Left lobe of liver (tissue), 2 donors: ENCODE data around the gene IL24. TPM values are rescaled to one million over a fixed set of nuclear protein-coding genes. Genes with fewer than 3 reads are reported as not detected.

Experiments used
- ATAC-seq: fragments of 200-7000 bp; cut with Tn5 transposase; one replicate; pipeline ENCODE4 v1.9.1; 2020; ENCODE audit warnings: mild to moderate bottlenecking, moderate library complexity
- DNase-seq: peaks from one replicate; pipeline ENCODE4 v3.0.0-alpha.2; 2020; ENCODE audit warnings: low spot score
- total RNA-seq: library from RNA; stranded (reverse); gene quantifications from one replicate; pipeline ENCODE4 v1.2.1, GENCODE V29; 2021
- donor health status: DM: no; HTN: no; CAD: no; lungs with moderate emphysema.
- donor health status: DM: no; HTN: yes; CAD: no.

The IL24 gene
- total RNA-seq, 1 donor from 2014 or later = not detected

GRCh38 chr1:206903687-206904086 is 6.4 kb downstream of the IL24 start:
- ATAC-seq (no peak), DNase-seq (no peak)

DNA sequence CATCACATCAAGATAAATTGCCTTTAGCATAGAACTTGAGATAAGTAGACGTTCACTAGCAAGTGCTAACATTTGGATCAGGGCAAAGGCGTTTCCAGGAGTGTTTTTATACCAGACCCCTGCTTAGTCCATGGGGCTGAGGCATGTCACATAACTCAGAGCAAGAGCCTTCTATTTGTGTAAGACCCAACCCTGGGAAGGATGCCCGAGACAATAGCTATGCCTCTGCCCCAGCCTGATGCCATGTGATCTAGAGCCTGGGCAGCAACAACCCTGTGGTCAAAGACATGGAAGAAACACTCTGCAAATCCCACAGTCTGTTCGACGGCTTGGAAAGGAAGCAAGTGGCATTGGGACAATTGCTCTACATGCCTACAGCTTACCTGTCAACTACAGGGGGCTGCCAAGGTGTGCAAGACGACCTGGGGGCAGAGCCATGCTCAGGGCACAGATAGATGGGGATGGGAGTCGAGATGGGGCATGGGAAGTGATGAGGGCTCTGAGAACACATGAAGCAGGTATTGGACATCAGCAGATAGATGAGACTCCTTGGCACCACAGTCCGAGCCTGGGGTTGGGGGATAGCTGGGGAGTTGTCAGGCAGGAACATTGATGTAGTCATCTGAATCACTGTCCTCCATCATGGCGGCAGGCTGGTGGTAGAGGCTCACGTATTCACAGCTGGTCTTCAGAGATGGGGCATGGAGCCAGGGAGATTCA is 7.3 kb downstream of the IL24 start:
- no peak for ATAC-seq

GRCh38 chr1:206905295-206906164 is 8.3 kb downstream of the IL24 start:
- no peak for DNase-seq
- no peak for ATAC-seq

More for the DNA sequence above, 7.3 kb downstream of the IL24 start:
- no peak for DNase-seq

GRCh38 chr1:206907304-206907991 is 10.2 kb downstream of the IL24 start:
- peak; percentile 58 for ATAC-seq
- peak; percentile 68 for DNase-seq

DNA sequence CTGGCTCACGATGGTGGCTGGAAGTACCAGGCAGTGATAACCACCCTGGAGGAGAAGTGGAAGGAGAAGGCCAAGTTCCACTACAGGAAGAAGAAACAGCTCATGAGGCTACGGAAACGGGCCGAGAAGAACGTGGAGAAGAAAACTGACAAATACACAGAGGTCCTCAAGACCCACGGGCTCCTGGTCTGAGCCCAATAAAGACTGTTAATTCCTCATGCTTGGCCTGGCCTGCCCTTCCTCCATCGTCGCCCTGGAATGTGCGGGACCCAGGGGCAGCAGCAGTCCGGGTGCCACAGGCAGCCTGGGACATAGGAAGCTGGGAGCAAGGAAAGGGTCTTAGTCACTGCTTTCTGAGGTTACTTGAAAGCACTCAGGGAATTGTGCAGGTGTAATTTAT is 10.8 kb downstream of the IL24 start:
- no peak for DNase-seq
- no peak for ATAC-seq

DNA sequence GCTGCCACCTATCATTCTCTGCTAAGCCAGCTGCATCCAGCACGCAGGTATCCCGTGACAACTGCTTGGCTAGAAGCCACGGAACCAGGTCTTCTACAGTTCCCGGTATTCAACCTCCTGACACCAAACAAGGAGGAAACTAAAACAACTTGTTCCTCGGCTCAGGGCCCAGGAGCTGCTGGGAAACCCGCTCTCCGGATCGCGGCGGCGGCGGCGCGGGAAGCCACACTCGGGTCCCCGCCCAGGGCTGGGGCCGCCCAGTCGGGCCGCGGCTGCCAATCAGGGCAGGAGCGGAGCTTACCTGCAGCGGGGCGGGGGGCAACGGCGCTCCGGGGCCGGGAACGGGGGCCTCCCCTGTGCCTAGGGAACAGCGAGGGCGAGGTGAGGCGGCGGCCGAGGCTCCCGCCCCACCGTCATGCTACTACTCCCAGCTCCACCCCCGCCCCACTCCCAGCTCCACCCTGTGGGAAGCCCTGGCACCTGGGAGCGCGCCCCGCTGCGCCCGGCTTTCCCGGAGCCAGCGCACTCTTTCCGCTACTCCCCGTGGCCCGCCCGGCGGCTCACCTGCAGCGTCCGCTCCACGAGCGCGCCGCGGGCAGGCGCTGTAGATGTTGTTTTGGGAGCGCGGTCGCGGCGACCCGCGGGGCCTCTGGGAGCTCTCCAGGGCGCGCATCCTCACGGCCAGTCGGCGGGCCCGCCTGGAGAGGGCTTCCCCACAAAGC is 12.1 kb downstream of the IL24 start:
- DNase-seq (peak; percentile 75), ATAC-seq (peak; percentile 70)

- DNase-seq (peak; percentile 54), ATAC-seq (peak; percentile 49)
Measured at GRCh38 chr1:206909883-206910318, 12.7 kb downstream of the IL24 start.

DNA sequence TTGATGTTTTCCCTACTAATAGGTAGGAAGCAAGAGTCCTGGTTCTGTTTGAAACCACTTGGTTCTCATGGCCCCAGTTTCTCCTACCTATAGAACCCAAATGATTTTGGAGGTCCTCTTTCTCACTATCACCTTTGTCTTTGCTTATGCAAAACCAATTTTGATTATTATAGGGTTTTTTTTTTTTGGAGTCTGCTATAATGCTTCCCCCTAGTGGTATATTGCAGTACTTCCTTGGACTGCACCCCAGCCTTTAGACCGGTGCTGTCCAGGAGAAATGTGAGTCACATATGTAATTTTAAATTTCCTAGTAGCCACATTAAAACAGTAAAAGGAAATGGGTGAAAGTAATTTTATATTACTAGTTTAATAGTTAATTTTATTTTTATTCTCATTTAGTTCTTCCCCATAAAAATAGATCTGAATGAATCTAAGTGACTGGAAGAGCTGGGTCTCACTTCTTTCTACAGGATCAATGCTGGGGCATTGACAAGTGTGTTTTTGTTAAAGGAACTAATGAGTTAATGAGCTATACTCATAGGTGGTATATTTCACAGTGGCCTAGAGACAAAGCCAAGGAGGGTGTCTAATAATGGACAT is 13.9 kb downstream of the IL24 start:
- DNase-seq (no peak), ATAC-seq (peak; percentile 42)

- ATAC-seq (peak; percentile 81), DNase-seq (peak; percentile 69)
Measured at GRCh38 chr1:206912445-206913095, 15.3 kb downstream of the IL24 start.

DNA sequence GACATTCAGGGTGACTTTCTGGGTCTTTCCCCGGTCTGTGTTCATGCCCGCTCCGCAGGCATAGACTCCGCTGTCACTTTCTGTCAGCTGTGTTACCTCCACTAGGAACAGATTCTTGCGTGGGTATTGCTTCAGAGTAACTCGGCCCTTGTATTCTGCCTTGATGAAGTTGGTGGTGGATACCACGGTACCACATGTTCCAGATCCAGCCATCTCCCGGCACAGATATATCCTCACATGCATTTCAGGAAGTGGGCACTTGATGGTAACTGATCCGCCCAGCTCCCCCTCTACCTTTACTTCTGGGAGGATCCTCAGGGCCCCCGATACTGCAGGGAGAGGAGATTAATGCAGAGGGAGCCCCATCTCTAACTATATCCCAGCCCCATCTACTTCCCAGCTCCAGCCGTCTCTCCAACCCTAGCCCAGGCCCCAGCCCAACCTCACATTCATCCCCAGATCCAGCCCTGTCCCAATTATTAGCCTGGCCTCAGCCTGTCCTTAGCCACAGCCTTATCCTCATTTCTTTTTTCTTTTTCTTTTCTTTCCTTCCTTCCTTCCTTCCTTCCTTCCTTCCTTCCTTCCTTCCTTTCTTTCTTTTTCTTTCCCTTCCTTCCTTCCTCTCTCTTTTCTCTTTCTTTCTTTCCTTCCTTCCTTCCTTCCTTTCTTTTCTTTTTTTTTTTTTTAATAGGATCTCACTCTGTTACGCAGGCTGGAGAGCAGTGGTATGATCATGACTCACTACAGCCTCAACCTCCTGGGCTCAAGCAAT is 16.7 kb downstream of the IL24 start:
- ATAC-seq (no peak), DNase-seq (no peak)

DNA sequence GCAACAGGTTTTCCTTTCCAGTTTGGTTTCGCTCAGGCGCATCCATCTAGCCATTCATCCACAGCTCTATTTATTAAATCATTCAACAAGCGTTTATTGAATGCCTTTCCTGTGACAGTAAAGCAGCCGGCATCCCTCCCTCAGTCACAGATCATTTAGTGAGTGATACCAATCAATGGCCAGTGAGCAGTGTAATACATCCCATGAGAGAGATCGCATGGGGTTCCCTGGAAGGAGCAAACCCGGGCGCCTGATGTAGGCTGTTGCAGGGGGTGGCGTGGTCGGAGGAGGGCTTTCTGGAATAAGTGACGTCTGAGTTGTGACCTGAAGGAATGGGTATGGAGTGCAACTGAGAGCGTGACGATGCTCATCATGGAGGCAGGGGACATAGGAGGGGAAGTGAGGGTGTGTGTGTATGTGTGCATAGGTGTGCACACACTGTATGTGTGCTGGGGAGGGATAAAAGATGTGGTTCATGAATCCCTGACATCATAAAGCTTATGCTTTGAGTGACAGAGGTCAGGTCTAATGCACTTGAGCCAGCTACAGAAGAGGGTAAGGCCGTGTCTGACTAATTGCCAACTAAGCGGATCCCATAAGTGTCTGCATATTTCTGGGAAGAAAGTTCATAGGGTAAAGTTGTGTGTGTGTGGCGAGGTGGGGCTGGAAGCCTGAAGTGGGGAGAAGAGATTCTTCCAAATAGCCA is 17.9 kb downstream of the IL24 start:
- DNase-seq = no peak
- no peak for ATAC-seq

GRCh38 chr1:206916000-206916709 is 18.9 kb downstream of the IL24 start:
- DNase-seq (no peak), ATAC-seq (no peak)

- DNase-seq (no peak), ATAC-seq (no peak)
Measured at GRCh38 chr1:206918076-206918475, 20.8 kb downstream of the IL24 start.

DNA sequence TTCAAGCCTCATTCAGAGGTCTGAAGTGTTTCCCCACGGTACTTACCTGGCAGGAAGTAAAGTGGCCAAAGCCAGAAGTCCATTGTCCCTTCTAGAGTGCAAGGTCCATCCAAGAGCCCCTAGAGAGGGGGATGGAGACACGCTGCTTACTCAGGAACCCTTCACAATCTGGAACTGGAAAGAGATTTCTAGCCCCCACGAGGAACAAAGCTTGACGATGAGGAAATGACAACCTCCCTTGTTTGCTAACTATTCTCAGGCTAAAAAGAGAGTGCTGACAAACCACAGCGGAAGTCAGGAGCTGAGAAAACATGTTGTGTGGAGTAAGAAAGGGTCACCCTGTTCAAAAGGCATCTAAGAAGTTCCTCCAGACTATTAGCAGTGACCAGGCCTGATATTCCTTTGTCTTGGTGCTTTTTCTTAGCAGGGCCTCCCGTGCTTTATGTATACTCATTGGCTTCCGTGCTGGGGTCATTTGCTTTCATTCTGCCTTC is 24.6 kb downstream of the IL24 start, which contains the start of gene FCMR:
Gene FCMR (minus strand): TSS at position 170 of the 494 bp plus-strand sequence. CDS start 87 bp downstream, at position 83.
- DNase-seq = no peak
- ATAC-seq = peak; percentile 45

DNA sequence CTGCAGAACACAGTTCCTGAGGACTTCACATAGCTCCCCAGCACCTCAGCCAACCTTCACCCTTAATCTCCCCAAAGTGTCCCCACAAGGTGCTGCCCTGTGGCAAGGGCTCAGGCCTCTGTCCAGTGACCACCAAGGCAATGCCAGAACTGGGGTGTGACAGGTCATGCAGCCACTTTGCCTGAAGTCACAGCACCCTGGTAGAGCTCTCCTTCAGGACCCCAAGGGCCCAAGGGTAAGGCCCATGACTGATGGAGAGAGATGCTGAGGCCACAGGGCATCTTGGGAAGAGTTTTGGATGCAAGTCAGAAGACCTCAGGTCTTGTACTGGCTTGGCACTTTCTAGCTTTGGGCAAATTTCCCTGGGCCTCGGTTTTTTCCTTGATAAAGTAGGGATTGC is 25.3 kb downstream of the IL24 start:
- ATAC-seq = no peak

GRCh38 chr1:206923009-206923960 is 26.0 kb downstream of the IL24 start:
- DNase-seq (no peak), ATAC-seq (no peak)

More for the DNA sequence above, 25.3 kb downstream of the IL24 start:
- DNase-seq = no peak
